ENCODE measurements around the gene GEN1. TPM values are rescaled to one million over a fixed set of nuclear protein-coding genes. Genes with fewer than 3 reads are reported as not detected.

GEN1 gene
- total RNA-seq, 1 experiment from 2014 or later, result 36.5 TPM

DNA sequence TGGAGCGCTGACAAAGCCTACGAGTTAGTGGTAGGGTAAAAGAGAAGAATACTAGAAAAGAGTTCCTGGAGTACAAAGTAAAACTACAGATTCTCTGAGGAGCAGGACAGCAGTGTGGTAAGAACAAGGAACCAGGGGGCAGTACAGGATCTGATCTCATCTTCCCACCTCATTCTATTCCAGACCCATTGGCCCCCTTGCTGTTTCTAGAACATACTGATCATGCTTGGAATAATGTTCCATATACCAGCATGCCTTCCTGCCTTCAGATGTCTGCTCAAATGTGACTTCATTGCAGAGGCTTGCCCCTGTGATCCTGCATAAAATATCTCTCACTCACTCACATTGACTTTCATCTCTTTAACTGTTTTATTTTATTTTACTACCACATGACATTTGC lies 81.6 kb downstream of the GEN1 start:
- ChIA-PET POLR2A (no interaction called here), CTCF (no interaction called here)
- no peak for DNase-seq
- H3K9me3 ChIP-seq, result no peaks in the 10 kb centered on the region
- H3K4me3 Mint-ChIP-seq (ENCODE audit: unreplicated experiment), result no peak overlapping the region
- TF ChIP-seq, protein P1, sequence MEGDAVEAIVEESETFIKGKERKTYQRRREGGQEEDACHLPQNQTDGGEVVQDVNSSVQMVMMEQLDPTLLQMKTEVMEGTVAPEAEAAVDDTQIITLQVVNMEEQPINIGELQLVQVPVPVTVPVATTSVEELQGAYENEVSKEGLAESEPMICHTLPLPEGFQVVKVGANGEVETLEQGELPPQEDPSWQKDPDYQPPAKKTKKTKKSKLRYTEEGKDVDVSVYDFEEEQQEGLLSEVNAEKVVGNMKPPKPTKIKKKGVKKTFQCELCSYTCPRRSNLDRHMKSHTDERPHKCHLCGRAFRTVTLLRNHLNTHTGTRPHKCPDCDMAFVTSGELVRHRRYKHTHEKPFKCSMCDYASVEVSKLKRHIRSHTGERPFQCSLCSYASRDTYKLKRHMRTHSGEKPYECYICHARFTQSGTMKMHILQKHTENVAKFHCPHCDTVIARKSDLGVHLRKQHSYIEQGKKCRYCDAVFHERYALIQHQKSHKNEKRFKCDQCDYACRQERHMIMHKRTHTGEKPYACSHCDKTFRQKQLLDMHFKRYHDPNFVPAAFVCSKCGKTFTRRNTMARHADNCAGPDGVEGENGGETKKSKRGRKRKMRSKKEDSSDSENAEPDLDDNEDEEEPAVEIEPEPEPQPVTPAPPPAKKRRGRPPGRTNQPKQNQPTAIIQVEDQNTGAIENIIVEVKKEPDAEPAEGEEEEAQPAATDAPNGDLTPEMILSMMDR (IDR thresholded peaks at IDR 0.05; ENCODE audit: insufficient read depth in 1 of 2, low read depth in 1 of 2, low read length in 1 of 2, severe bottlenecking in 1 of 2, unreplicated experiment in 1 of 2), result no peak
- no TSS peak for BruUV-seq (replicated peaks)
- no peaks in the 10 kb centered on the region for H3K36me3 Mint-ChIP-seq (ENCODE audit: insufficient read depth, unreplicated experiment)
- H3K4me1 ChIP-seq, result no peaks in the 10 kb centered on the region
- H3K27me3 Mint-ChIP-seq (ENCODE audit: insufficient read depth, unreplicated experiment), result peaks cover 11% of the 10 kb centered on the region
- H3K9me3 Mint-ChIP-seq (ENCODE audit: unreplicated experiment), result no peaks in the 10 kb centered on the region
- no peaks in the 10 kb centered on the region for H3K36me3 ChIP-seq (ENCODE audit: control insufficient read depth, insufficient read depth, low read length)
- H3K27me3 ChIP-seq (replicated peaks; ENCODE audit: control insufficient read depth, insufficient read depth, low read length), result no peaks in the 10 kb centered on the region
- H3K4me3 ChIP-seq (ENCODE audit: low read depth, low read length), result no peak overlapping the region
- no peak overlapping the region for H3K27ac Mint-ChIP-seq (ENCODE audit: unreplicated experiment)
- intact Hi-C loops (cut with micrococcal nuclease; ENCODE audit: unreplicated experiment), result no loop called here
- no peaks in the 10 kb centered on the region for H3K4me1 Mint-ChIP-seq (ENCODE audit: low read depth, unreplicated experiment)

Other genes with a start within 250 kb of the GEN1 start
- gene RAD51AP2, start 235.7 kb upstream of the GEN1 start, total RNA-seq (2022), result not detected in 2 replicates
- gene VSNL1, start 213.4 kb upstream of the GEN1 start, total RNA-seq (2022), result 0.43 and 0.60 TPM in 2 replicates
- 39.4 and 41.3 TPM in 2 replicates for gene SMC6, start 328 bp upstream of the GEN1 start, total RNA-seq (2022)
- not detected in 2 replicates for gene MSGN1, start 62.3 kb downstream of the GEN1 start, total RNA-seq (2022)
- 0.14 and 0.20 TPM in 2 replicates for gene KCNS3, start 124.5 kb downstream of the GEN1 start, total RNA-seq (2022)